Kidney (tissue), 14 donors: Measurements from ENCODE around the gene KCNQ1. TPM values are rescaled to one million over a fixed set of nuclear protein-coding genes. Genes with fewer than 3 reads are reported as not detected.

ENCODE experiments used
- DNase-seq, 5 donors: peaks; one replicate each; pipeline ENCODE4 v3.0.0-alpha.2; 2013 to 2020
- FAIRE-seq: peaks from 2 replicates; lab custom pipeline; 2012; peaks lifted over from hg19 to GRCh38; lab: Jason Lieb, UNC
- H3K27ac ChIP-seq, 2 donors: one replicate each; pipeline ENCODE4 v1.7.0; 2013; ENCODE audit warnings: low read depth in 2 of 2, low read length in 2 of 2, inconsistent platforms in 1 of 2
- H3K27me3 ChIP-seq: one replicate; pipeline ENCODE4 v1.7.1; 2013; ENCODE audit warnings: low read length, inconsistent platforms; ENCODE audit not compliant: control insufficient read depth, insufficient read depth
- H3K36me3 ChIP-seq, 3 donors: one replicate each; pipeline versions ENCODE4 v1.7.0 to v1.7.1; 2013; ENCODE audit warnings: low read length in 3 of 3, control low read depth in 1 of 3, inconsistent platforms in 1 of 3; ENCODE audit not compliant: insufficient read depth in 3 of 3, control insufficient read depth in 2 of 3
- H3K4me1 ChIP-seq, 3 donors: one replicate each; pipeline versions ENCODE4 v1.7.0 to v1.7.1; 2013; ENCODE audit warnings: low read length in 3 of 3, inconsistent platforms in 1 of 3, low read depth in 1 of 3; ENCODE audit not compliant: control insufficient read depth in 2 of 3, insufficient read depth in 2 of 3
- H3K4me3 ChIP-seq, 3 donors: one replicate each; pipeline versions ENCODE4 v1.7.0 to v1.8.1; 2013; ENCODE audit warnings: low read length in 3 of 3, control low read depth in 1 of 3, inconsistent platforms in 1 of 3
- H3K9ac ChIP-seq, 3 donors: one replicate each; pipeline versions ENCODE4 v1.7.0 to v1.7.1; 2013; ENCODE audit warnings: low read length in 3 of 3, control low read depth in 1 of 3, inconsistent platforms in 1 of 3
- H3K9me3 ChIP-seq, 3 donors: one replicate each; pipeline versions ENCODE4 v1.7.0 to v1.7.1; 2013; ENCODE audit warnings: low read length in 3 of 3, control low read depth in 1 of 3, inconsistent platforms in 1 of 3; ENCODE audit not compliant: control insufficient read depth in 2 of 3, insufficient read depth in 1 of 3
- intact Hi-C: fragments of 100-400 bp; cut with DNase I; formaldehyde crosslinking; loops from one replicate; pipeline ENCODE4 v1.11.1; 2022
- polyA plus RNA-seq: library from polyadenylated mRNA; stranded (reverse); fragments of 350-450 nt; fragmentation: Illumina TruSeq; extraction: RNeasy Lipid Tissue Mini Kit (QIAGEN cat#74804); gene quantifications from one replicate; pipeline ENCODE4 v1.2.3, GENCODE V29; 2014; ENCODE audit warnings: low read depth, low replicate concordance; ENCODE audit not compliant: insufficient read depth
- total RNA-seq: library from RNA; stranded (reverse); fragmentation: NEBNext Ultra II Directional; extraction: Animal tissue kit (Norgen Biotek cat#: 25700); gene quantifications from one replicate; pipeline ENCODE4 v1.2.1, GENCODE V29; 2021
- TF ChIP-seq, protein P1 (sequence below): IDR thresholded peaks from 3 replicates; pipeline ENCODE4 v1.5.1; 2012; ENCODE audit warnings: mild to moderate bottlenecking, moderate library complexity, borderline replicate concordance; ENCODE audit not compliant: insufficient read depth; ENCODE audit errors: extremely low read depth
- donor health status: control.
- donor health status: control.
- donor health status: control.
- donor health status: control.
- donor health status: control.
- donor health status: DM: yes; HTN: yes; CAD: no.
- donor health status: Normal renal cell carcinoma (clear cell type).

The KCNQ1 gene
- total and polyA plus RNA-seq, 2 donors from 2014 or later = 45.5 to 49.4 TPM

DNA sequence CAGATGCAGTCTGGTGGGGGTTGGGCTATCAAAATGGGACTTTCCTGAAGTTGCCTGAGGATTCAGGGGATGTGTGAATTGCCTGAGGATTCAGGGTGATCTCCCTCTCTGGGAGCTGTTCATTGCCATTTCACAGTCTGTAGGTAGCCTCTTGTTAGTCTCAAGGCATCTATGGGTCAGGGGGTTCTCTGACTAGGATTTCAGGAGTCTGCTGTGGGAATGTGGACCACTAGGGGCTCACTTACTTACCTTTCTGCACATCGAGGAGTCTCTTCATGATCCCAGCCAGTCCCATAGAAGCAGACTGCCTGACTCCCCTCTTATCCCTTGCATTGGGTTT lies 200.9 kb downstream of the KCNQ1 start:
- no peak overlapping the region for H3K27ac ChIP-seq
- intact Hi-C loops = no loop called here
- H3K27me3 ChIP-seq = no peaks in the 10 kb centered on the region
- H3K4me3 ChIP-seq = no peak overlapping the region
- no peak for FAIRE-seq
- no peaks in the 10 kb centered on the region for H3K4me1 ChIP-seq
- H3K36me3 ChIP-seq = no peaks in the 10 kb centered on the region
- peaks cover 5 to 86% (median 11%) of the 10 kb centered on the region in 3 donors for H3K9me3 ChIP-seq
- no peak overlapping the region for H3K9ac ChIP-seq
- TF ChIP-seq, protein P1, sequence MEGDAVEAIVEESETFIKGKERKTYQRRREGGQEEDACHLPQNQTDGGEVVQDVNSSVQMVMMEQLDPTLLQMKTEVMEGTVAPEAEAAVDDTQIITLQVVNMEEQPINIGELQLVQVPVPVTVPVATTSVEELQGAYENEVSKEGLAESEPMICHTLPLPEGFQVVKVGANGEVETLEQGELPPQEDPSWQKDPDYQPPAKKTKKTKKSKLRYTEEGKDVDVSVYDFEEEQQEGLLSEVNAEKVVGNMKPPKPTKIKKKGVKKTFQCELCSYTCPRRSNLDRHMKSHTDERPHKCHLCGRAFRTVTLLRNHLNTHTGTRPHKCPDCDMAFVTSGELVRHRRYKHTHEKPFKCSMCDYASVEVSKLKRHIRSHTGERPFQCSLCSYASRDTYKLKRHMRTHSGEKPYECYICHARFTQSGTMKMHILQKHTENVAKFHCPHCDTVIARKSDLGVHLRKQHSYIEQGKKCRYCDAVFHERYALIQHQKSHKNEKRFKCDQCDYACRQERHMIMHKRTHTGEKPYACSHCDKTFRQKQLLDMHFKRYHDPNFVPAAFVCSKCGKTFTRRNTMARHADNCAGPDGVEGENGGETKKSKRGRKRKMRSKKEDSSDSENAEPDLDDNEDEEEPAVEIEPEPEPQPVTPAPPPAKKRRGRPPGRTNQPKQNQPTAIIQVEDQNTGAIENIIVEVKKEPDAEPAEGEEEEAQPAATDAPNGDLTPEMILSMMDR = no peak
- DNase-seq = no peak

GRCh38 chr11:2647167-2647566 lies 202.4 kb downstream of the KCNQ1 start:
- Histone ChIP-seq H3K27me3 (no peaks in the 10 kb centered on the region), H3K9me3 (peaks cover 5 to 85% (median 11%) of the 10 kb centered on the region in 3 donors), H3K9ac (no peak overlapping the region), H3K36me3 (no peaks in the 10 kb centered on the region), H3K27ac (no peak overlapping the region), H3K4me1 (no peaks in the 10 kb centered on the region), H3K4me3 (no peak overlapping the region)
- DNase-seq (no peak), FAIRE-seq (no peak)
- TF ChIP-seq, protein P1 = no peak
- intact Hi-C loops = no loop called here

DNA sequence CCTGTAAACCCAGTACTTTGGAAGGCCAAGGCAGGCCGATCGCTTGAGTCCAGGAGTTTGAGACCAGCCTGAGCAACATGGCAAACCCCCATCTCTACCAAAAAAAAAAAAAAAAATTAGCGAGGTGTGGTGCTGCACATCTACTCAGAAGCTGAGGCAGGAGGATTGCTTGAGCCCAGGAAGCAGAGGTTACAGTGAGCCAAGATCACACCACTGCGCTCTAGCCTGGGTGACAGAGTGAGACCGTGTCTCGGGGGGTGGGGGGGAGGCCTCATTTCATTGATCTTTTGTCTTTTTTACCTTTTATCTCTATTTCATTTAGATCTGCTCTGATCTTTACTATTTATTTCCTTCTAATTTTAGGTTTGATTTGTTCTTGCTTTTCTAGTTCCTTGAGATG lies 203.1 kb downstream of the KCNQ1 start:
- no peak overlapping the region for H3K9ac ChIP-seq
- peaks cover 0 to under 1% (median 0%) of the 10 kb centered on the region in 3 donors for H3K4me1 ChIP-seq
- intact Hi-C loops = no loop called here
- TF ChIP-seq, protein P1 = no peak
- FAIRE-seq (no peak), DNase-seq (no peak)
- peaks cover 4 to 86% (median 11%) of the 10 kb centered on the region in 3 donors for H3K9me3 ChIP-seq
- no peak overlapping the region for H3K27ac ChIP-seq
- no peaks in the 10 kb centered on the region for H3K27me3 ChIP-seq
- H3K36me3 ChIP-seq = no peaks in the 10 kb centered on the region
- no peak overlapping the region for H3K4me3 ChIP-seq

DNA sequence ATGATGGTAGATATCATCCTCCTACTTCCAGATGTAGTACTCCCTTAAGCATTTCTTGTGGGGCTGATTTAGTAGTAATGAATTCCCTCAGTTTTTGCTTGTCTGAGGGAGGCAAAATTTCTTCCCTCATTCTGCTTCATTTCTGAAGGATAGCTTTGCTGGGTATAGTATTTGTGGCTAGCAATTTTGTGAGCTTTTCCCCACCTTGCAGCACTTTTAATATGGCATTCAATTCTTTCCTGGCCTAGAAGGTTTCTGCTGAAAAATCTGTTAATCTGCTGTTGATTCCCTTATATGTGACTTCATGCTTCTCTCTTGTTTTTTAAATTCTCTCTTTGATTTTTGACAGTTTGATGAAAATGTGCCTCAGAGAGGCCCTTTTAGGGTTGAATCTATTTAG lies 204.6 kb downstream of the KCNQ1 start:
- intact Hi-C loops = no loop called here
- Histone ChIP-seq H3K9me3 (peaks cover 2 to 82% (median 2%) of the 10 kb centered on the region in 3 donors), H3K4me1 (peaks cover 0 to 3% (median 0%) of the 10 kb centered on the region in 3 donors), H3K27ac (no peak overlapping the region), H3K27me3 (no peaks in the 10 kb centered on the region), H3K36me3 (no peaks in the 10 kb centered on the region), H3K4me3 (no peak overlapping the region), H3K9ac (no peak overlapping the region)
- FAIRE-seq (no peak), DNase-seq (no peak)
- TF ChIP-seq, protein P1 = no peak
